ENCODE data around the gene STX17. TPM values are rescaled to one million over a fixed set of nuclear protein-coding genes. Genes with fewer than 3 reads are reported as not detected.

STX17 gene
- total and polyA plus RNA-seq, 7 donors = 5.2 to 31.1 (median 19.6) TPM

DNA sequence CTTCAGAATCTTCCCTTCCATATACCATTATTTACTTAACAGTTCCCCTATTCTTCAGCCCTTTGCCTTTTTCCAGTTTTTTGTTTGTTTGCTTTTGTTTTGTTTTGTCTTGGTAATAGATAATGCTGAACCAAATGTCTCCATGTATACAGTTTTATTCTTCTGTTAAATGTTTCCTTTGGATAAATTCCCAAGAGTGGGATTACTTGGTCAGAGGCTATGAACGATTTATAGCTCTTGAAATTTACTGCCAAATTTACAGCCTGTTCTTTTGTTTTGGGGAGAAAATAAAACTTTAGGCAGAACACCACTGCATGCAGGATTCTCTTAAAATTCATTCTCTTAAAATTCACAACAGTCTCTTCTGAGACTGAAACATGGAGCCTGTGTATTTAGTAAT is 46.2 kb upstream of the STX17 start:
- no peak overlapping the region for H3K4me3 ChIP-seq
- 37 to 51% (median 45%) methylated on average over 1 of the region's 1 CpG for WGBS, 3 donors
- H3K9me3 ChIP-seq = no peaks in the 10 kb centered on the region
- H3K27ac ChIP-seq = no peak overlapping the region
- TF ChIP-seq CTCF (IDR thresholded peaks at IDR 0.05) = no peak
- intact Hi-C loops (cut with DNase I) = no loop called here
- no peaks in the 10 kb centered on the region for H3K27me3 ChIP-seq (ENCODE audit: insufficient read depth in 3 of 3, low read length in 2 of 3)
- no peaks in the 10 kb centered on the region for H3K4me1 ChIP-seq
- no peak for ATAC-seq
- peaks cover 0 to 17% of the 10 kb centered on the region in 2 donors for H3K36me3 ChIP-seq (ENCODE audit: insufficient read depth in 1 of 2, low read depth in 1 of 2)
- DNase-seq = no peak

GRCh38 chr9:99863955-99864354 is 42.5 kb upstream of the STX17 start:
- no peaks in the 10 kb centered on the region for H3K4me1 ChIP-seq
- 84 to 93% (median 88%) methylated on average over 2 of the region's 2 CpGs for WGBS, 3 donors
- intact Hi-C loops (cut with DNase I) = no loop called here
- H3K4me3 ChIP-seq = no peak overlapping the region
- no peak for TF ChIP-seq CTCF (IDR thresholded peaks at IDR 0.05)
- no peaks in the 10 kb centered on the region for H3K27me3 ChIP-seq (ENCODE audit: insufficient read depth in 3 of 3, low read length in 2 of 3)
- no peaks in the 10 kb centered on the region for H3K9me3 ChIP-seq
- ATAC-seq = no peak
- peaks cover 0 to 17% of the 10 kb centered on the region in 2 donors for H3K36me3 ChIP-seq (ENCODE audit: insufficient read depth in 1 of 2, low read depth in 1 of 2)
- no peak for DNase-seq
- H3K27ac ChIP-seq = no peak overlapping the region

- Histone ChIP-seq H3K27ac (no peak overlapping the region), H3K9me3 (no peaks in the 10 kb centered on the region), H3K4me3 (no peak overlapping the region), H3K4me1 (no peaks in the 10 kb centered on the region), H3K36me3 (ENCODE audit: insufficient read depth in 1 of 2, low read depth in 1 of 2) (peaks cover 0 to 13% of the 10 kb centered on the region in 2 donors), H3K27me3 (ENCODE audit: insufficient read depth in 3 of 3, low read length in 2 of 3) (no peaks in the 10 kb centered on the region)
- peak in 1 of 4 donors; percentile 21 for ATAC-seq
- intact Hi-C loops (cut with DNase I) = no loop called here
- WGBS, 3 donors = 58 to 68% (median 64%) methylated on average over 2 of the region's 2 CpGs
- DNase-seq = no peak
- TF ChIP-seq CTCF (IDR thresholded peaks at IDR 0.05) = no peak
These were observed 40.1 kb upstream of the STX17 start for GRCh38 chr9:99866398-99866797.

DNA sequence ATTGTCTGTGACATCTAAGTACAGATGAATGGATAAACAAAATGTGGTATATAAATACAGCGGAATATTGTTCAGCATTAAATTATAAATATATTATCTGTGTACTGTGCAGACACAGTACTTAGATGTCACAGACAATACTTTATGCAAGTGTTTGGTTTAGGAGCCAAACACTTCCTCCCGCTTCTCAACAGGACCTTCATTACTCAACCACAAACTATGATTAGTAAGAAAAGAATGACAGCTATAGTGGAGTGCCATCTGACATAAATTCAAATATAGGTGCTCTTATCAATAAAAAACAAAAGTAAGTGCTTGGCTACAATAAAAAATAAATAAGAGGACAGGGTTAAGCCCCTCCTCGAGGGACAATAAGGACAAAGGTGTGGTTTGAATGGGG is 38.9 kb upstream of the STX17 start:
- WGBS, 3 donors = 55 to 88% (median 74%) methylated on average over 3 of the region's 3 CpGs
- no peak overlapping the region for H3K4me3 ChIP-seq
- H3K27ac ChIP-seq = no peak overlapping the region
- no peaks in the 10 kb centered on the region for H3K27me3 ChIP-seq (ENCODE audit: insufficient read depth in 3 of 3, low read length in 2 of 3)
- H3K36me3 ChIP-seq (ENCODE audit: insufficient read depth in 1 of 2, low read depth in 1 of 2) = peaks cover 0 to 13% of the 10 kb centered on the region in 2 donors
- TF ChIP-seq CTCF (IDR thresholded peaks at IDR 0.05) = no peak
- no peaks in the 10 kb centered on the region for H3K4me1 ChIP-seq
- ATAC-seq (no peak), DNase-seq (no peak)
- H3K9me3 ChIP-seq = no peaks in the 10 kb centered on the region
- intact Hi-C loops (cut with DNase I) = no loop called here

GRCh38 chr9:99867968-99868367 is 38.5 kb upstream of the STX17 start:
- H3K4me1 ChIP-seq = no peaks in the 10 kb centered on the region
- H3K4me3 ChIP-seq = no peak overlapping the region
- H3K36me3 ChIP-seq (ENCODE audit: insufficient read depth in 1 of 2, low read depth in 1 of 2) = peaks cover 0 to 12% of the 10 kb centered on the region in 2 donors
- no peaks in the 10 kb centered on the region for H3K27me3 ChIP-seq (ENCODE audit: insufficient read depth in 3 of 3, low read length in 2 of 3)
- intact Hi-C loops (cut with DNase I) = no loop called here
- H3K27ac ChIP-seq = no peak overlapping the region
- TF ChIP-seq CTCF (IDR thresholded peaks at IDR 0.05) = no peak
- no peaks in the 10 kb centered on the region for H3K9me3 ChIP-seq
- ATAC-seq (no peak), DNase-seq (no peak)

Measured in psoas muscle (tissue), 8 donors.